ENCODE measurements around the gene AP5B1. TPM values are rescaled to one million over a fixed set of nuclear protein-coding genes. Genes with fewer than 3 reads are reported as not detected.

Gene AP5B1
- total RNA-seq, 4 donors from 2014 or later, result 2.4 to 17.1 (median 5.7) TPM

- H3K36me3 ChIP-seq, result no peaks in the 10 kb centered on the region
- H3K27me3 ChIP-seq, result no peaks in the 10 kb centered on the region
- H3K4me3 ChIP-seq, result no peak overlapping the region
- no peak for DNase-seq
- H3K9me3 ChIP-seq, result no peaks in the 10 kb centered on the region
- H3K4me1 ChIP-seq, result no peaks in the 10 kb centered on the region
- H3K27ac ChIP-seq, result no peak overlapping the region
- TF ChIP-seq, protein P1, sequence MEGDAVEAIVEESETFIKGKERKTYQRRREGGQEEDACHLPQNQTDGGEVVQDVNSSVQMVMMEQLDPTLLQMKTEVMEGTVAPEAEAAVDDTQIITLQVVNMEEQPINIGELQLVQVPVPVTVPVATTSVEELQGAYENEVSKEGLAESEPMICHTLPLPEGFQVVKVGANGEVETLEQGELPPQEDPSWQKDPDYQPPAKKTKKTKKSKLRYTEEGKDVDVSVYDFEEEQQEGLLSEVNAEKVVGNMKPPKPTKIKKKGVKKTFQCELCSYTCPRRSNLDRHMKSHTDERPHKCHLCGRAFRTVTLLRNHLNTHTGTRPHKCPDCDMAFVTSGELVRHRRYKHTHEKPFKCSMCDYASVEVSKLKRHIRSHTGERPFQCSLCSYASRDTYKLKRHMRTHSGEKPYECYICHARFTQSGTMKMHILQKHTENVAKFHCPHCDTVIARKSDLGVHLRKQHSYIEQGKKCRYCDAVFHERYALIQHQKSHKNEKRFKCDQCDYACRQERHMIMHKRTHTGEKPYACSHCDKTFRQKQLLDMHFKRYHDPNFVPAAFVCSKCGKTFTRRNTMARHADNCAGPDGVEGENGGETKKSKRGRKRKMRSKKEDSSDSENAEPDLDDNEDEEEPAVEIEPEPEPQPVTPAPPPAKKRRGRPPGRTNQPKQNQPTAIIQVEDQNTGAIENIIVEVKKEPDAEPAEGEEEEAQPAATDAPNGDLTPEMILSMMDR (IDR thresholded peaks at IDR 0.05), result no peak
- TF ChIP-seq POLR2A (IDR thresholded peaks at IDR 0.05), result no peak
- intact Hi-C loops (cut with DNase I; ENCODE audit: low total_unique reads), result no loop called here
These were observed 50.3 kb downstream of the AP5B1 start for GRCh38 chr11:65730461-65730860.

DNA sequence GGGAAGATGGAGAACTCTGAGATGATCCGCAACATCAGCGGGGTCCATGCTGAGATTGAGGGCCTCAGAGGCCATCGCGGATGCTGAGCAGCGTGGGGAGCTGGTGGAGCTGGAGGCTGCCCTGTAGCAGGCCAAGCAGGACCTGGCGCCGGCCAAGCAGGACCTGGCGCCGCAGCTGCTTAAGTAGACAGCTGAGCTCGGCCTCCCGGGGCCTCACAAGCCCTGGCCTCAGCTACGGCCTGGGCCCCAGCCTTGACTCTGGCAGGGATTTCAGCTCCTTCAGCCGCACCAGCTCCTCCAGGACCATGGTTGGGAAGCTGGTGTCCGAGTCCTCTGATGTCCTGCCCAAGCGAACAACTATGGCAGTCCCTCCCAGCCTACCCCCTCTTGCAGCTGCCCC lies 52.9 kb downstream of the AP5B1 start:
- no peak overlapping the region for H3K4me3 ChIP-seq
- no peaks in the 10 kb centered on the region for H3K27me3 ChIP-seq
- no peaks in the 10 kb centered on the region for H3K4me1 ChIP-seq
- H3K27ac ChIP-seq, result no peak overlapping the region
- no peak for DNase-seq
- H3K9me3 ChIP-seq, result no peaks in the 10 kb centered on the region
- no peaks in the 10 kb centered on the region for H3K36me3 ChIP-seq
- intact Hi-C loops (cut with DNase I; ENCODE audit: low total_unique reads), result no loop called here
- TF ChIP-seq, protein P1 (IDR thresholded peaks at IDR 0.05), result no peak
- TF ChIP-seq POLR2A (IDR thresholded peaks at IDR 0.05), result no peak

DNA sequence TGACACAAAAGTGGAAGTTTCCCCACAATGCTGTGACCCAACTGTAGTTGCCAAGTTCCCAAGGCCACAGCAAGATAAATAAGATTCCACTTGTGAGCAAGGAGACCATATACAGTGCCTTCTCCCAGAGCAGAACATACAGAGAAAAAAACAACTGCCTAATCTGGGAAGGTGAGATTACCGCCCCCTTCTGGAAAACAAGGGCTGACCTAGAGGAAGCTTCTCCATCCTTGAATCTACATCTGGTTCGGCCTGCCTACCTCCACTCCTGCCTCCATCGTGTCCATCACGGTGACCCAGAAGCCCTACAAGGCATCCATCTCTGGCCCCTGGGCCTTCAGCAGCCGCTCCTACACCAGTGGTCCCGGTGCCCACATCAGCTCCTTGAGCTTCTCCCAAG lies 54.1 kb downstream of the AP5B1 start:
- no peak for TF ChIP-seq POLR2A (IDR thresholded peaks at IDR 0.05)
- TF ChIP-seq, protein P1 (IDR thresholded peaks at IDR 0.05), result no peak
- intact Hi-C loops (cut with DNase I; ENCODE audit: low total_unique reads), result no loop called here
- Histone ChIP-seq H3K4me3 (no peak overlapping the region), H3K27me3 (no peaks in the 10 kb centered on the region), H3K9me3 (no peaks in the 10 kb centered on the region), H3K36me3 (no peaks in the 10 kb centered on the region), H3K4me1 (no peaks in the 10 kb centered on the region), H3K27ac (no peak overlapping the region)
- no peak for DNase-seq

Other genes with a start within 250 kb of the AP5B1 start
- 100 to 1,000 TPM; 131 to 240 (median 217) TPM for gene LTBP3, start 222.6 kb downstream of the AP5B1 start, total RNA-seq
- gene ZNRD2, start 210.5 kb downstream of the AP5B1 start, total RNA-seq, result 10 to 100 TPM; 12.3 to 42.6 (median 31.6) TPM
- 10 to 100 TPM; 13.9 to 83.0 (median 40.8) TPM for gene FAM89B, start 208.4 kb downstream of the AP5B1 start, total RNA-seq
- gene EHBP1L1, start 204.9 kb downstream of the AP5B1 start, total RNA-seq, result 100 to 1,000 TPM in 1 of 4 donors, 10 to 100 TPM in 3; 44.2 to 159 (median 69.5) TPM
- 1 to 10 TPM in 1 of 4 donors, under 1 TPM in 1, not detected in 2; 0.26 to 5.8 TPM for gene KCNK7, start 185.2 kb downstream of the AP5B1 start, total RNA-seq
- gene MAP3K11, start 166.8 kb downstream of the AP5B1 start, total RNA-seq, result 100 to 1,000 TPM in 1 of 4 donors, 10 to 100 TPM in 3; 22.1 to 139 (median 51.8) TPM
- gene PCNX3, start 165.2 kb downstream of the AP5B1 start, total RNA-seq, result 10 to 100 TPM in 3 of 4 donors, 1 to 10 TPM in 1; 6.8 to 47.4 (median 24.6) TPM
- gene SIPA1, start 142.9 kb downstream of the AP5B1 start, total RNA-seq, result 10 to 100 TPM; 11.2 to 60.1 (median 27.0) TPM
- gene RELA, start 118.1 kb downstream of the AP5B1 start, total RNA-seq, result 10 to 100 TPM in 3 of 4 donors, 1 to 10 TPM in 1; 6.7 to 97.1 (median 36.5) TPM
- 100 to 1,000 TPM in 2 of 4 donors, 10 to 100 TPM in 2; 37.1 to 113 (median 81.5) TPM for gene KAT5, start 68.7 kb downstream of the AP5B1 start, total RNA-seq
- gene RNASEH2C, start 60.2 kb downstream of the AP5B1 start, total RNA-seq, result 100 to 1,000 TPM in 1 of 4 donors, 10 to 100 TPM in 3; 35.2 to 107 (median 65.4) TPM
- gene OVOL1, start 6.1 kb upstream of the AP5B1 start, total RNA-seq, result 1 to 10 TPM in 1 of 4 donors, not detected in 3; 1.0 TPM
- gene SNX32, start 53.0 kb upstream of the AP5B1 start, total RNA-seq, result 1 to 10 TPM in 1 of 4 donors, under 1 TPM in 1, not detected in 2; 0.58 to 2.6 TPM
- 100 to 1,000 TPM; 227 to 514 (median 399) TPM for gene CFL1, start 77.2 kb upstream of the AP5B1 start, total RNA-seq
- gene MUS81, start 79.5 kb upstream of the AP5B1 start, total RNA-seq, result 100 to 1,000 TPM in 1 of 4 donors, 10 to 100 TPM in 3; 28.8 to 108 (median 75.0) TPM
- 100 to 1,000 TPM in 1 of 4 donors, 10 to 100 TPM in 3; 56.1 to 165 (median 87.3) TPM for gene EFEMP2, start 91.8 kb upstream of the AP5B1 start, total RNA-seq
- gene CTSW, start 98.9 kb upstream of the AP5B1 start, total RNA-seq, result 1 to 10 TPM in 1 of 4 donors, under 1 TPM in 1, not detected in 2; 0.62 to 3.6 TPM
- gene FIBP, start 107.5 kb upstream of the AP5B1 start, total RNA-seq, result 100 to 1,000 TPM in 1 of 4 donors, 10 to 100 TPM in 3; 39.7 to 239 (median 52.2) TPM
- gene CCDC85B, start 109.7 kb upstream of the AP5B1 start, total RNA-seq, result 100 to 1,000 TPM in 1 of 4 donors, 10 to 100 TPM in 3; 22.3 to 141 (median 54.5) TPM
- gene FOSL1, start 119.4 kb upstream of the AP5B1 start, total RNA-seq, result 1 to 10 TPM in 2 of 4 donors, not detected in 2; 2.9 to 3.9 TPM
- 10 to 100 TPM; 11.5 to 53.0 (median 29.7) TPM for gene C11orf68, start 138.1 kb upstream of the AP5B1 start, total RNA-seq
- gene DRAP1, start 138.4 kb upstream of the AP5B1 start, total RNA-seq, result 10 to 100 TPM in 3 of 4 donors, 1 to 10 TPM in 1; 9.2 to 83.0 (median 60.6) TPM
- not detected for gene TSGA10IP, start 164.5 kb upstream of the AP5B1 start, total RNA-seq
- gene SART1, start 180.8 kb upstream of the AP5B1 start, total RNA-seq, result 10 to 100 TPM; 10.3 to 77.9 (median 30.5) TPM
- 10 to 100 TPM; 15.6 to 38.2 (median 33.1) TPM for gene EIF1AD, start 221.2 kb upstream of the AP5B1 start, total RNA-seq
- 100 to 1,000 TPM in 2 of 4 donors, 10 to 100 TPM in 1, 1 to 10 TPM in 1; 8.7 to 136 (median 76.6) TPM for gene BANF1, start 221.5 kb upstream of the AP5B1 start, total RNA-seq
- gene CST6, start 231.0 kb upstream of the AP5B1 start, total RNA-seq, result under 1 TPM in 1 of 4 donors, not detected in 3; 0.59 TPM
- under 1 TPM in 1 of 4 donors, not detected in 3; 0.26 TPM for gene CATSPER1, start 245.5 kb upstream of the AP5B1 start, total RNA-seq